Measurements from ENCODE around the gene GSTT4.

DNA sequence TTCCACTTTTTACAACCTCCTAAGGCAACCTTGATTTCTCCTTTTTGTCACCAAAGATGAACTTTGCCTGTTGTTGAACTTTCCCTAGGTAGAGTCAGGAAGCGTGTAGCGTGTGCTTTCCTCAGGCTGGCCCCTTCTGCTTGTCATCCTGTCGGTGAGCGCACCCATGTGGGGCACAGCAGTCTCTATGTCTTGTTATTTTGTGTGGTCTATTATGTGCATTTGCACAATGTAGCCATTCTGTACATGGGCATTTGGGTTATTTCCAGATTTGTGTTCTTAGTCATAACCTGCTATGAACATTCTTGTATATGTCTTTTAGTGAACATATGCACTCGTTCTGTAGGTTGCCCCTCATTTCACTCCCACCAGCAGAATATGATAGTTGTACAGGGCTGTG lies 40.8 kb upstream of the GSTT4 start:
- TF ChIP-seq, protein P1, sequence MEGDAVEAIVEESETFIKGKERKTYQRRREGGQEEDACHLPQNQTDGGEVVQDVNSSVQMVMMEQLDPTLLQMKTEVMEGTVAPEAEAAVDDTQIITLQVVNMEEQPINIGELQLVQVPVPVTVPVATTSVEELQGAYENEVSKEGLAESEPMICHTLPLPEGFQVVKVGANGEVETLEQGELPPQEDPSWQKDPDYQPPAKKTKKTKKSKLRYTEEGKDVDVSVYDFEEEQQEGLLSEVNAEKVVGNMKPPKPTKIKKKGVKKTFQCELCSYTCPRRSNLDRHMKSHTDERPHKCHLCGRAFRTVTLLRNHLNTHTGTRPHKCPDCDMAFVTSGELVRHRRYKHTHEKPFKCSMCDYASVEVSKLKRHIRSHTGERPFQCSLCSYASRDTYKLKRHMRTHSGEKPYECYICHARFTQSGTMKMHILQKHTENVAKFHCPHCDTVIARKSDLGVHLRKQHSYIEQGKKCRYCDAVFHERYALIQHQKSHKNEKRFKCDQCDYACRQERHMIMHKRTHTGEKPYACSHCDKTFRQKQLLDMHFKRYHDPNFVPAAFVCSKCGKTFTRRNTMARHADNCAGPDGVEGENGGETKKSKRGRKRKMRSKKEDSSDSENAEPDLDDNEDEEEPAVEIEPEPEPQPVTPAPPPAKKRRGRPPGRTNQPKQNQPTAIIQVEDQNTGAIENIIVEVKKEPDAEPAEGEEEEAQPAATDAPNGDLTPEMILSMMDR (IDR thresholded peaks at IDR 0.05; ENCODE audit: poor library complexity): no peak
- TF ChIP-seq EZH2 (IDR thresholded peaks at IDR 0.05; ENCODE audit: borderline replicate concordance) (no peak), EZH2phosphoT487 (IDR thresholded peaks at IDR 0.05; ENCODE audit: low read depth, severe bottlenecking, unreplicated experiment) (no peak)

All from hepatocyte (in vitro differentiated cells).